Fibroblast of mammary gland (primary cell): ENCODE data around the gene DNAJC22.

Experiments
- DNase-seq: peaks from one replicate; pipeline ENCODE4 v3.0.0-alpha.2; 2010; ENCODE audit warnings: low read depth
- H3K4me3 ChIP-seq: 2 replicates; pipeline ENCODE4 v1.5.1; 2011; ENCODE audit warnings: low read depth, mild to moderate bottlenecking, low read length, moderate library complexity; ENCODE audit not compliant: control insufficient read depth
- TF ChIP-seq, protein P1 (sequence below): conservative IDR thresholded peaks from 2 replicates; pipeline ENCODE4 v1.5.1; 2011; ENCODE audit warnings: low read depth, low read length, inconsistent platforms; ENCODE audit not compliant: control insufficient read depth, insufficient read depth

The DNAJC22 gene

DNA sequence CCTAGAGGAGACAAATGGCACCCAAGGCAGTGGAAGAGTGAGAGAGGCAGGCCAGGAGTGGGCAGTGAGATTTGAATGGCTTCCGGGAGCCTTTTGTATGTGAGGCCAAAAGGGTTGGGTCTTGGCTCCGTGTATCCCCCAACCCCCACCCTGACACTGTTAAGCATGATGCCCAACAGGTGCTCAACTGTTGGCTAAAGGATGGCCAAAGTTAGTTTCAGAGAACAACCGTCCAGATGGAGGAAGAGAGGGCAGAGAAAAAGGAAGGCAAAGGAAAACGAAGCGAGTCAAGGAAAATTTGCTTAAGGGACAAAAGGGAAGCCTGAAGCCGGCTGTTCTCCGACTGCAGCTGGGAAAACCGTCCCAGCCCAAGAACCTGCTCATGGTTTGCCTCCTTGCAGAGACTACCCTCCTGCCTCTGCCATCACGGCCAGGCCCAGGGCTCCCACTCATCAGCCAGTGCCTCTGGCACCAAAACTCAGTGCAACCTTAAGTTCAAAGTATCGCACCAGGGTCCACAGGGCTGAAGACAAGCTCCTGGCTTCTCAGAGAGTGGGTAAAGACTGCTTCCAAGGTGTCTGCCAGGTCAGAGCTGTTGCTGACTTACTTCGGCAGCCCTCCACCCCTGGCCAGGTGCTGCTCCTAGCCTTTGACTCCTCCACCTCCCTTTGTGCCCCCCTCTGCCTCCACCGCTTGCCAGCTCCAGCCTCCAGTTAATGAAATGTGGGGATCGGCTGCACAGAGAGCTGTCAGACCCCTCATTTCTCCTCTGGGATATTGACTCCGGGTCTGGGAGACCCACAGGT, 5.5 kb upstream of the DNAJC22 start:
- TF ChIP-seq, protein P1, sequence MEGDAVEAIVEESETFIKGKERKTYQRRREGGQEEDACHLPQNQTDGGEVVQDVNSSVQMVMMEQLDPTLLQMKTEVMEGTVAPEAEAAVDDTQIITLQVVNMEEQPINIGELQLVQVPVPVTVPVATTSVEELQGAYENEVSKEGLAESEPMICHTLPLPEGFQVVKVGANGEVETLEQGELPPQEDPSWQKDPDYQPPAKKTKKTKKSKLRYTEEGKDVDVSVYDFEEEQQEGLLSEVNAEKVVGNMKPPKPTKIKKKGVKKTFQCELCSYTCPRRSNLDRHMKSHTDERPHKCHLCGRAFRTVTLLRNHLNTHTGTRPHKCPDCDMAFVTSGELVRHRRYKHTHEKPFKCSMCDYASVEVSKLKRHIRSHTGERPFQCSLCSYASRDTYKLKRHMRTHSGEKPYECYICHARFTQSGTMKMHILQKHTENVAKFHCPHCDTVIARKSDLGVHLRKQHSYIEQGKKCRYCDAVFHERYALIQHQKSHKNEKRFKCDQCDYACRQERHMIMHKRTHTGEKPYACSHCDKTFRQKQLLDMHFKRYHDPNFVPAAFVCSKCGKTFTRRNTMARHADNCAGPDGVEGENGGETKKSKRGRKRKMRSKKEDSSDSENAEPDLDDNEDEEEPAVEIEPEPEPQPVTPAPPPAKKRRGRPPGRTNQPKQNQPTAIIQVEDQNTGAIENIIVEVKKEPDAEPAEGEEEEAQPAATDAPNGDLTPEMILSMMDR = no peak
- DNase-seq = no peak
- H3K4me3 ChIP-seq = no peak overlapping the region

DNA sequence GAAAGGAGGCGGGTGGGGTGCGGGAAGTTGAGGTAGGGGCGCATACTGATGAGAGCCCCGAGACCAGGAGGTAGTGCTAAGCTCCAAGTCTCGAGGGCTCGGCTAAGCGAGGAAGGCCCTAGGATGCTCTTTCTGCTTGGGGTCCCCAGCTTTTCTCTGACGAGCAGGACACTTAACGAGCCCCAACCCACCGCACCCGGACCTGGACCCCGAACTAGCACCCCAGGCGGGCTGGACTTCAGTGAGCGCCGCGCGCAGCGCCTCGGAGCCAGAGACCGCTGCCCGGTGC, 5.0 kb upstream of the DNAJC22 start:
- DNase-seq = no peak
- TF ChIP-seq, protein P1 = no peak
- H3K4me3 ChIP-seq = no peak overlapping the region

DNA sequence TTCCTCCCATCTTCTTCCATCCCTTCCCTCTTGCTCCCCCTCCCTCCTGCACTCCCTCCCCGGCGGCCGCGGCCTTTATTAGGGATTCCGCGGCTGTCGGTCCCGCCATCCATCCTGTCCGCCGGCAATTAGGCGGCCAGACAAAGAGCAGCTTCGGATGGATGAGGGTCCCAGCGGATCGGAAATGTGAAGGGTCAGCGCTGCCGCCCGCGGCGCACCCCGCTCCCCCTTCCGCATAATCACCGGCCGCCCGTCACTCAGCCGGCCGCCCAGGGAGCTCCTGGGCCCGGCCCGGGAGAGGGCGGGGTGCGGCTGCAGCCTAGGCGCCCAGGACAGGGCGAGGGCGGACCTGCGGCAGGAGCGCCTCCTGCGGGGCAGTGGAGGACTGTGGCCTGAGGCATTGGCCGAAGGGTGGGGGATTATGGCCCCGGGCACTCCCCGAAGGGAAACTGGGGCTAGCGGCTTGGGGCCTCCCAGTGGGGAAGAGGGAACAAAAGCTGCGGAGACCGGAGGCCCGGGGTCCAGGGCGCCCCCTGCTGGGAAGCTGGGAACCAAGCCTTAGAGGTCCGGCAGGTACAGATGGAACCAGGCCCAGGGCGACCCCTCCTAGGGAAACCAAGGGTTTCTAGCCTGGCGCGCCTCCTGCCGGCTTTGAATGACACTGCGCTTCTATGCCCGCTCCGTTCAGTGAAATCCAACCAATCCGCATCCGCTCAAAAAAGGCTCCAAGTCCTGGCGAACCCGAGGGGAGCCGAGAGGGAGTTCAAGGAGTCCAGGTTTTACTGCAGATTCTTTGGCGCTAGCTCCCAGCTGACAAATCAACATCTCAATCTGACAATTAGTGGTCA, 4.4 kb upstream of the DNAJC22 start:
- TF ChIP-seq, protein P1 = peak; percentile 64
- peak overlapping the region; percentile 41 for H3K4me3 ChIP-seq
- DNase-seq = peak; percentile 76

DNA sequence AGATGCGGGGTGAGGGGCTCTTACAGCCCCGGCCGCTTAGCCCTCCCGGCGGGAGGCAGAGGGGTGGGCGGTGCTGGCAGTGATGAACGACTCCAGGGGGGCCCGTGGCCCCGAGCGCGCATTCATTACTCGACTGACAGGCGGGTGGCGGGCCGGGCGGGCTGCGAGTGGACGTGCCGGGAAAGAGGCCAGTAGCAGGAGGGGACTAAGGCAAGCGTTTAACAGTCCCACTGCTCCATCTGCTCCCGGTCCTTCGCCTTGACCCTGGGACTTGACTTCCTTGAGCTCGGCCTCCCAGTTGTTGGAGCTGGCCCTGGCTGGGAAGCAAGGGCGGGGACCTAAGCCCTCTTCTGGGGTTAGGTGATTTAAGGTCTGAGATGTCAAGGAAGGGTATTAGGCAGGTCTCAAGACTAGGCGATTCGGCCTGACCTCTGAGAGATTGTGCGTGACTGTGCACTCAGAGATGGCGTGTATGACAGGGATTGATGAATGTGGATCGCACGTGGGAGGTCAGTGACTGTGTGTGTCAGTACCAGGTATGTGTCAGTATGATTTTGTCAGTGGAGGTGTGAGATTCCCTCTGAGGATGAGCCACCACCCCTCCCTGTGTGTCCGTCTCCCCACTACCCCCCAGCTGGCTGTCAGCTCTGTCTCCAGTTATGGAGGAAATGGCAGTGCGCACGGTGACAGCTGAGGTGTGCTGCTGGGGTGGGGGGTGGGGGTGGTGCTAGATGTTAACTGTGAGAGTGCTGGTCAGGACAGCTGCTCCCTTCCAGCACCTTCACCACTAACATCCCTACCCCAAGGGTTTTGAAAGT, 3.6 kb upstream of the DNAJC22 start:
- H3K4me3 ChIP-seq = peak overlapping the region; percentile 41
- TF ChIP-seq, protein P1 = no peak
- no peak for DNase-seq

DNA sequence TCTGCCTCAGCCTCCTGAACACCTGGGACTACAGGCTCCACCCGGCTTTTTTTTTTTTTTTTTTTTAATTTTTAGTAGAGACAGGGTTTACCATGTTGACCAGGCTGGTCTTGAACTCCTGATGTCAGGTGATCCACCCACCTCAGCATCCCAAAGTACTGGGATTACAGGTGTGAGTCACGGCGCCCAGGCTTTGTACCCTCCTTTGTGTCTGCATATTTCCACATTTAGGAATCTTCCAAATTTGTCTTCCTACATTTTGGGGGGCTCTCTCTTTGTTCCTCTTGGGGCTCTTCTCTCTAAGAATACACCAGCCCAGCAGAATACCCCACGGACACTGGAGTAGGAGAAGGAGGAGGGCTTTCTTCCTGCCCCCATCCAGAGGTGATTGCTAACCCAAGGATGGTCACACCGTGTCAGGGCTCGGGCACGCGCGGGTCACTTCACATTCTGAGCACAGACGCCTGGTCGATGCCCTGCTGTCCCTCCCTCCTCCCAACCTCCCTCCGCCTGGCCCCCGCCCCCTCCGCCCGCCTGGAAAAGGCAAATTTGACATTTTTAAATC, 2.1 kb upstream of the DNAJC22 start:
- H3K4me3 ChIP-seq = no peak overlapping the region
- TF ChIP-seq, protein P1 = no peak
- no peak for DNase-seq
